ENCODE data around the gene MAD2L2.

MAD2L2 gene

GRCh38 chr1:11680270-11681070 lies 478 bp downstream of the MAD2L2 start:
- Histone ChIP-seq H3K27me3 (replicated peaks; ENCODE audit: insufficient read depth, low read length) (peaks cover 15% of the 10 kb centered on the region), H3K79me2 (ENCODE audit: low read length) (peaks cover 7% of the 10 kb centered on the region), H3K4me1 (ENCODE audit: low read length) (no peaks in the 10 kb centered on the region), H3F3A (ENCODE audit: insufficient read depth, low read length) (peaks cover 9% of the 10 kb centered on the region), H3K27ac (ENCODE audit: low read length) (peak overlapping the region; percentile 36; the same call in 1 of the 2 replicates), H2AFZ (ENCODE audit: low read length) (peak overlapping the region; percentile 99), H3K9ac (ENCODE audit: low read length) (peak overlapping the region; percentile 86), H3K4me2 (ENCODE audit: low read depth, low read length) (peak overlapping the region; percentile 99), H3K9me3 (replicated peaks; ENCODE audit: insufficient read depth, low read length) (no peaks in the 10 kb centered on the region), H3K9me2 (replicated peaks; ENCODE audit: insufficient read depth, low read length) (no peaks in the 10 kb centered on the region), H3K36me3 (replicated peaks; ENCODE audit: insufficient read depth, low read length) (no peaks in the 10 kb centered on the region), H4K20me1 (ENCODE audit: insufficient read depth, low read length) (no peaks in the 10 kb centered on the region), H3K4me3 (ENCODE audit: low read length) (peak overlapping the region; percentile 99)
- DNase-seq = no peak
- TF ChIP-seq EZH2 (optimal IDR thresholded peaks at IDR 0.05; ENCODE audit: low read depth, low read length) (no peak), EZH2phosphoT487 (IDR thresholded peaks at IDR 0.05; ENCODE audit: low read length) (no peak), CTCF (IDR thresholded peaks at IDR 0.05; ENCODE audit: low read length) (no peak)

- Histone ChIP-seq H3K9ac (ENCODE audit: low read length) (no peak overlapping the region), H3K79me2 (ENCODE audit: low read length) (peaks cover 7% of the 10 kb centered on the region), H3K27me3 (replicated peaks; ENCODE audit: insufficient read depth, low read length) (peaks cover 15% of the 10 kb centered on the region; the same call in 1 of the 2 replicates), H3K9me2 (replicated peaks; ENCODE audit: insufficient read depth, low read length) (no peaks in the 10 kb centered on the region), H2AFZ (ENCODE audit: low read length) (no peak overlapping the region), H3K4me2 (ENCODE audit: low read depth, low read length) (no peak overlapping the region), H3F3A (ENCODE audit: insufficient read depth, low read length) (peaks cover 9% of the 10 kb centered on the region), H3K4me1 (ENCODE audit: low read length) (no peaks in the 10 kb centered on the region), H3K4me3 (ENCODE audit: low read length) (no peak overlapping the region), H3K36me3 (replicated peaks; ENCODE audit: insufficient read depth, low read length) (no peaks in the 10 kb centered on the region), H4K20me1 (ENCODE audit: insufficient read depth, low read length) (no peaks in the 10 kb centered on the region), H3K27ac (ENCODE audit: low read length) (no peak overlapping the region), H3K9me3 (replicated peaks; ENCODE audit: insufficient read depth, low read length) (no peaks in the 10 kb centered on the region)
- TF ChIP-seq EZH2phosphoT487 (IDR thresholded peaks at IDR 0.05; ENCODE audit: low read length) (no peak), CTCF (IDR thresholded peaks at IDR 0.05; ENCODE audit: low read length) (no peak), EZH2 (optimal IDR thresholded peaks at IDR 0.05; ENCODE audit: low read depth, low read length) (no peak)
- DNase-seq = no peak
Measured at GRCh38 chr1:11678442-11678841, 2.5 kb downstream of the MAD2L2 start.

- Histone ChIP-seq H3K36me3 (replicated peaks; ENCODE audit: insufficient read depth, low read length) (no peaks in the 10 kb centered on the region), H3K79me2 (ENCODE audit: low read length) (peaks cover 7% of the 10 kb centered on the region), H4K20me1 (ENCODE audit: insufficient read depth, low read length) (no peaks in the 10 kb centered on the region), H3K9ac (ENCODE audit: low read length) (no peak overlapping the region), H3K27ac (ENCODE audit: low read length) (no peak overlapping the region), H3K9me3 (replicated peaks; ENCODE audit: insufficient read depth, low read length) (no peaks in the 10 kb centered on the region), H3K27me3 (replicated peaks; ENCODE audit: insufficient read depth, low read length) (no peaks in the 10 kb centered on the region), H3K4me2 (ENCODE audit: low read depth, low read length) (no peak overlapping the region), H3K9me2 (replicated peaks; ENCODE audit: insufficient read depth, low read length) (no peaks in the 10 kb centered on the region), H3F3A (ENCODE audit: insufficient read depth, low read length) (peaks cover 4% of the 10 kb centered on the region), H3K4me3 (ENCODE audit: low read length) (no peak overlapping the region), H3K4me1 (ENCODE audit: low read length) (no peaks in the 10 kb centered on the region), H2AFZ (ENCODE audit: low read length) (no peak overlapping the region)
- DNase-seq = no peak
- TF ChIP-seq EZH2phosphoT487 (IDR thresholded peaks at IDR 0.05; ENCODE audit: low read length) (no peak), CTCF (IDR thresholded peaks at IDR 0.05; ENCODE audit: low read length) (no peak), EZH2 (optimal IDR thresholded peaks at IDR 0.05; ENCODE audit: low read depth, low read length) (no peak)
Measured at GRCh38 chr1:11676386-11677103, 4.4 kb downstream of the MAD2L2 start.

Measured in MM.1S (cell line).